OCI-LY3 (cell line): ENCODE measurements around the gene CCDC80.
"Not testable (repeated sequence)": the region's sequence is repeated elsewhere in the genome, so short reads cannot be mapped to it uniquely, and the experiment has no call there.

Experiments used
- CTCF ChIP-seq: fragments of 200-600, 300-600 bp; sonication (generic); IDR thresholded peaks from 2 replicates; pipeline ENCODE4 v1.5.1; 2014; ENCODE audit warnings: antibody characterized with exemption, low read length, low read depth
- EZH2phosphoT487 ChIP-seq: fragments of 200-600 bp; shearing (Covaris generic); IDR thresholded peaks from 2 replicates; pipeline ENCODE4 v1.6.1; 2018; ENCODE audit warnings: antibody characterized with exemption, mixed run types, low read depth

- not testable (repeated sequence) for TF ChIP-seq EZH2phosphoT487, CTCF
These were observed 24.1 kb upstream of the CCDC80 start for GRCh38 chr3:112665009-112665408.
